Measurements from ENCODE around the gene HNRNPUL1. TPM values are rescaled to one million over a fixed set of nuclear protein-coding genes. Genes with fewer than 3 reads are reported as not detected.

The HNRNPUL1 gene
- total RNA-seq: 116 TPM

GRCh38 chr19:41263850-41264580 is at the start of gene HNRNPUL1:
Gene HNRNPUL1 (plus strand): TSS chr19:41264372. CDS start chr19:41264504, 132 bp downstream.
- Histone ChIP-seq H3K36me3 (peaks cover 1 to 25% of the 10 kb centered on the region in 2 donors), H3K9me3 (no peaks in the 10 kb centered on the region), H3K4me1 (peaks cover 28% of the 10 kb centered on the region), H3K27ac (peak within 1 kb of the TSS; percentile 98), H3K4me3 (peak within 1 kb of the TSS; percentile 80 to 88), H3K27me3 (no peaks in the 10 kb centered on the region)
- intact Hi-C loops (cut with DNase I): loop anchor here (5.0 kb wide), 1 partner anchor 47 kb away; the partner anchor contains the start of gene AXL
- DNase-seq (ENCODE audit: extremely low spot score in 2 of 2): peak; percentile 100
- TF ChIP-seq CTCF (IDR thresholded peaks at IDR 0.05) (no peak), POLR2AphosphoS5 (IDR thresholded peaks at IDR 0.05; ENCODE audit: insufficient read depth in 1 of 2, low read depth in 1 of 2) (peak; percentile 90 to 95), POLR2A (IDR thresholded peaks at IDR 0.05) (no peak)

- H3K27ac ChIP-seq: peak overlapping the region; percentile 95
- peak overlapping the region in 1 of 2 donors; percentile 61 for H3K4me3 ChIP-seq
- TF ChIP-seq CTCF (IDR thresholded peaks at IDR 0.05) (no peak), POLR2AphosphoS5 (IDR thresholded peaks at IDR 0.05; ENCODE audit: insufficient read depth in 1 of 2, low read depth in 1 of 2) (no peak), POLR2A (IDR thresholded peaks at IDR 0.05) (no peak)
- no peaks in the 10 kb centered on the region for H3K9me3 ChIP-seq
- no peaks in the 10 kb centered on the region for H3K36me3 ChIP-seq
- peaks cover 30% of the 10 kb centered on the region for H3K4me1 ChIP-seq
- no peaks in the 10 kb centered on the region for H3K27me3 ChIP-seq
- intact Hi-C loops (cut with DNase I): loop anchor here (5.0 kb wide), 1 partner anchor 45 kb away; the partner anchor contains the start of gene HNRNPUL1
- DNase-seq (ENCODE audit: extremely low spot score in 2 of 2): no peak
Measured at GRCh38 chr19:41217741-41218140, 46.4 kb upstream of the HNRNPUL1 start.

- Histone ChIP-seq H3K9me3 (no peaks in the 10 kb centered on the region), H3K4me3 (peak overlapping the region; percentile 61 to 90), H3K27me3 (no peaks in the 10 kb centered on the region), H3K27ac (peak overlapping the region; percentile 95), H3K36me3 (no peaks in the 10 kb centered on the region), H3K4me1 (peaks cover 35% of the 10 kb centered on the region)
- intact Hi-C loops (cut with DNase I): loop anchor here (5.0 kb wide), 1 partner anchor 44 kb away; the partner anchor contains the start of gene HNRNPUL1
- DNase-seq (ENCODE audit: extremely low spot score in 2 of 2): no peak
- TF ChIP-seq POLR2AphosphoS5 (IDR thresholded peaks at IDR 0.05; ENCODE audit: insufficient read depth in 1 of 2, low read depth in 1 of 2): no peak
Measured at GRCh38 chr19:41218249-41218614, 45.9 kb upstream of the HNRNPUL1 start.

GRCh38 chr19:41218615-41219507 is 45.3 kb upstream of the HNRNPUL1 start, which contains the start of gene AXL:
Gene AXL (plus strand): TSS chr19:41219223. CDS start chr19:41219393, 170 bp downstream.
- peak in 1 of 2 donors; percentile 89 for TF ChIP-seq POLR2AphosphoS5 (IDR thresholded peaks at IDR 0.05; ENCODE audit: insufficient read depth in 1 of 2, low read depth in 1 of 2)
- peak in 1 of 2 donors; percentile 66 for TF ChIP-seq POLR2A (IDR thresholded peaks at IDR 0.05)
- no peak for TF ChIP-seq CTCF (IDR thresholded peaks at IDR 0.05)
- peak within 1 kb of the TSS; percentile 61 to 90 for H3K4me3 ChIP-seq
- H3K27ac ChIP-seq: peak within 1 kb of the TSS; percentile 95
- peak in 1 of 2 donors; percentile 96 for DNase-seq (ENCODE audit: extremely low spot score in 2 of 2)
- peaks cover 41% of the 10 kb centered on the region for H3K4me1 ChIP-seq
- no peaks in the 10 kb centered on the region for H3K27me3 ChIP-seq
- intact Hi-C loops (cut with DNase I): loop anchor here (5.0 kb wide), 1 partner anchor 43 kb away; the partner anchor contains the start of gene HNRNPUL1
- H3K36me3 ChIP-seq: no peaks in the 10 kb centered on the region
- no peaks in the 10 kb centered on the region for H3K9me3 ChIP-seq

- intact Hi-C loops (cut with DNase I): loop anchor here (5.0 kb wide), 1 partner anchor 42 kb away; the partner anchor contains the start of gene HNRNPUL1
- no peaks in the 10 kb centered on the region for H3K9me3 ChIP-seq
- no peaks in the 10 kb centered on the region for H3K36me3 ChIP-seq
- H3K27ac ChIP-seq: peak overlapping the region; percentile 95
- H3K27me3 ChIP-seq: no peaks in the 10 kb centered on the region
- H3K4me3 ChIP-seq: peak overlapping the region; percentile 61 to 90
- TF ChIP-seq POLR2A (IDR thresholded peaks at IDR 0.05): no peak
- TF ChIP-seq POLR2AphosphoS5 (IDR thresholded peaks at IDR 0.05; ENCODE audit: insufficient read depth in 1 of 2, low read depth in 1 of 2): peak in 1 of 2 donors; percentile 69
- TF ChIP-seq CTCF (IDR thresholded peaks at IDR 0.05): no peak
- no peak for DNase-seq (ENCODE audit: extremely low spot score in 2 of 2)
- H3K4me1 ChIP-seq: peaks cover 47% of the 10 kb centered on the region
Measured at GRCh38 chr19:41219924-41220567, 44.1 kb upstream of the HNRNPUL1 start.

Measured in vagina (tissue), 2 donors.